HepG2 (cell line): ENCODE data around the gene SDK2. TPM values are rescaled to one million over a fixed set of nuclear protein-coding genes. Genes with fewer than 3 reads are reported as not detected.

Source experiments
- ATAC-seq: fragments of 200-7000 bp; cut with Tn5 transposase; 3 replicates; pipeline ENCODE4 v1.9.1; 2020; ENCODE audit warnings: mild to moderate bottlenecking, moderate library complexity
- BruUV-seq: library from RNA; stranded (reverse); fragments of 400-500 nt; replicated peaks from 2 replicates; lab custom pipeline; 2021; lab: Mats Ljungman, UMichigan
- CTCF ChIA-PET: fragments of 300-600 bp; formaldehyde crosslinking; extraction: SDS; loops from one replicate; lab custom pipeline; 2021; ENCODE audit warnings: low total read pairs, inconsistent platforms, low intra/inter-chr PET ratio; lab: Yijun Ruan, JAX
- POLR2A ChIA-PET: fragments of 350-600 bp; sonication (Branson Sonifier 250); formaldehyde crosslinking; loops from one replicate; lab custom pipeline; 2020; ENCODE audit warnings: antibody characterized with exemption, inconsistent platforms; lab: Yijun Ruan, JAX
- DNase-seq: peaks from one replicate; pipeline ENCODE4 v3.0.0-alpha.2; 2015; ENCODE audit warnings: low spot score
- FAIRE-seq: peaks from 3 replicates; lab custom pipeline; 2011; peaks lifted over from hg19 to GRCh38; lab: Jason Lieb, UNC
- H2AFZ ChIP-seq: one replicate; pipeline ENCODE4 v1.6.1; 2011; ENCODE audit warnings: low read length, inconsistent platforms
- H3K27ac ChIP-seq: fragments of 300-600 bp; 3 replicates; pipeline ENCODE4 v1.8.0; 2011; ENCODE audit warnings: mixed run types, mild to moderate bottlenecking, mixed read lengths, low read length, inconsistent platforms; ENCODE audit not compliant: insufficient read depth; ENCODE audit errors: extremely low read length
- H3K27me3 ChIP-seq, 2 experiments: fragments of 200-600 bp in 1 of 2; 2 replicates in 1 of 2; 3 replicates in 1 of 2; pipeline versions ENCODE4 v1.6.0 to v1.8.0; 2011; ENCODE audit warnings: low read length in 2 of 2, mild to moderate bottlenecking in 2 of 2, moderate library complexity in 2 of 2, inconsistent platforms in 1 of 2; ENCODE audit not compliant: insufficient read depth in 2 of 2, control insufficient read depth in 1 of 2
- H3K36me3 ChIP-seq, 2 experiments: fragments of 200-600 bp in 1 of 2; replicated peaks in 1 of 2; 2 replicates in 1 of 2; 3 replicates in 1 of 2; pipeline versions ENCODE4 v1.5.1 to v1.8.0; 2011; ENCODE audit warnings: low read length in 2 of 2, inconsistent platforms in 1 of 2; ENCODE audit not compliant: insufficient read depth in 2 of 2, control insufficient read depth in 1 of 2
- H3K4me1 ChIP-seq: 2 replicates; pipeline ENCODE4 v1.5.1; 2012; ENCODE audit warnings: low read length, inconsistent platforms; ENCODE audit not compliant: insufficient read depth
- H3K4me2 ChIP-seq: 2 replicates; pipeline ENCODE4 v1.6.0; 2011; ENCODE audit warnings: low read depth, low read length, inconsistent platforms
- H3K4me3 ChIP-seq, 3 experiments: fragments of 200-600 bp in 1 of 3; sonication (generic), shearing (Covaris generic) in 1 of 3; replicated peaks in 1 of 3; 2 replicates each; pipeline ENCODE4 v1.5.1; 2011 to 2016; ENCODE audit warnings: low read length in 3 of 3, inconsistent platforms in 2 of 3, low read depth in 2 of 3, mild to moderate bottlenecking in 2 of 3, control low read depth in 1 of 3, mixed read lengths in 1 of 3; ENCODE audit not compliant: insufficient read depth in 1 of 3
- H3K79me2 ChIP-seq: one replicate; pipeline ENCODE4 v1.6.1; 2011; ENCODE audit warnings: low read length, inconsistent platforms; ENCODE audit not compliant: insufficient read depth
- H3K9ac ChIP-seq: 2 replicates; pipeline ENCODE4 v1.6.0; 2011; ENCODE audit warnings: mild to moderate bottlenecking, low read depth, low read length, inconsistent platforms; ENCODE audit not compliant: insufficient read depth
- H3K9me3 ChIP-seq: 2 replicates; pipeline ENCODE4 v1.5.1; 2012; ENCODE audit warnings: mild to moderate bottlenecking, low read length
- H4K20me1 ChIP-seq: 2 replicates; pipeline ENCODE4 v1.6.0; 2011; ENCODE audit warnings: inconsistent platforms, mild to moderate bottlenecking, low read length, moderate library complexity; ENCODE audit not compliant: insufficient read depth
- CAMTA2 ChIP-seq: sonication (generic); formaldehyde crosslinking; IDR thresholded peaks from 2 replicates; pipeline ENCODE4 v1.4.0; 2020; ENCODE audit warnings: mild to moderate bottlenecking, missing genetic modification reagents, borderline replicate concordance
- PTBP1 ChIP-seq: fragments of 200-400 bp; formaldehyde crosslinking; IDR thresholded peaks from 2 replicates; pipeline ENCODE4 v1.6.1; 2018; ENCODE audit warnings: low read length, low read depth; ENCODE audit not compliant: poor library complexity, severe bottlenecking
- RFXANK ChIP-seq: IDR thresholded peaks from 2 replicates; pipeline ENCODE4 v1.6.1; 2016
- SMARCE1 ChIP-seq: fragments of 450-650 bp; IDR thresholded peaks from 2 replicates; pipeline ENCODE4 v1.6.1; 2017; ENCODE audit warnings: borderline replicate concordance
- ZNF234 ChIP-seq: sonication (generic); formaldehyde crosslinking; conservative IDR thresholded peaks from 2 replicates; pipeline ENCODE4 v1.5.1; 2020; ENCODE audit warnings: mild to moderate bottlenecking, missing genetic modification reagents
- ZNF607 ChIP-seq: sonication (generic); formaldehyde crosslinking; IDR thresholded peaks from 2 replicates; pipeline ENCODE4 v1.5.1; 2020; ENCODE audit warnings: missing genetic modification reagents, mild to moderate bottlenecking, borderline replicate concordance
- WGBS: methylation state at CpG from one replicate; pipeline ENCODE4 v1.1.6; 2017; ENCODE audit warnings: low lambda C conversion rate; 5-methylcytosine and 5-hydroxymethylcytosine counted together
- in situ Hi-C: cut with HindIII; loops from 2 replicates; pipeline ENCODE4 v1.10.0; 2017; ENCODE audit warnings: low pct_unique_long_range_greater_than_20kb; ENCODE audit not compliant: extremely low pct_ligation_motif_present
- intact Hi-C: fragments of 100-400 bp; cut with micrococcal nuclease; formaldehyde crosslinking; loops from one replicate; pipeline ENCODE4 v1.10.0; 2022; ENCODE audit not compliant: unreplicated experiment
- polyA plus RNA-seq, 8 experiments: library from polyadenylated mRNA; depleted of rRNA in 3 of 8; stranded (reverse) in 7 of 8; unstranded in 1 of 8; fragments of >200 nt; fragmentation: Illumina TruSeq in 4 of 8; extraction: Trizol in 4 of 8; gene quantifications; 2 replicates each; pipeline versions ENCODE4 v1.2.1 to v1.2.3, GENCODE V29; 2011 to 2016; ENCODE audit warnings: low read depth in 4 of 8, missing spikeins in 1 of 8, mixed read lengths in 1 of 8; ENCODE audit not compliant: insufficient read depth in 1 of 8
- total RNA-seq, 5 experiments: library from RNA; depleted of rRNA; stranded (reverse); fragments of >200 nt; fragmentation: Illumina TruSeq; extraction: Trizol; gene quantifications; 2 replicates each; pipeline ENCODE4 v1.2.3, GENCODE V29; 2016; ENCODE audit warnings: low read depth in 1 of 5
- TF ChIP-seq, protein P1 (sequence below): sonication (generic); formaldehyde crosslinking; conservative IDR thresholded peaks from 2 replicates; pipeline ENCODE4 v1.4.0; 2020; ENCODE audit warnings: missing genetic modification reagents
- TF ChIP-seq, protein P2 (sequence below), 2 experiments: sonication (generic) in 1 of 2; formaldehyde crosslinking in 1 of 2; IDR thresholded peaks; 2 replicates each; pipeline versions ENCODE4 v1.6.1 to v1.9.0; 2014 to 2022; ENCODE audit warnings: antibody characterized with exemption in 1 of 2, borderline replicate concordance in 1 of 2, inconsistent platforms in 1 of 2, low read depth in 1 of 2, missing genetic modification reagents in 1 of 2
- TF ChIP-seq, protein P3 (sequence below): sonication (generic); formaldehyde crosslinking; IDR thresholded peaks from 2 replicates; pipeline ENCODE4 v1.5.1; 2020; ENCODE audit warnings: missing genetic modification reagents, mild to moderate bottlenecking, borderline replicate concordance

Gene SDK2
- total and polyA plus RNA-seq, 2 of the 13 experiments (the other 11 are each of a cell fraction or from before 2014, with no cell fraction given): not detected

DNA sequence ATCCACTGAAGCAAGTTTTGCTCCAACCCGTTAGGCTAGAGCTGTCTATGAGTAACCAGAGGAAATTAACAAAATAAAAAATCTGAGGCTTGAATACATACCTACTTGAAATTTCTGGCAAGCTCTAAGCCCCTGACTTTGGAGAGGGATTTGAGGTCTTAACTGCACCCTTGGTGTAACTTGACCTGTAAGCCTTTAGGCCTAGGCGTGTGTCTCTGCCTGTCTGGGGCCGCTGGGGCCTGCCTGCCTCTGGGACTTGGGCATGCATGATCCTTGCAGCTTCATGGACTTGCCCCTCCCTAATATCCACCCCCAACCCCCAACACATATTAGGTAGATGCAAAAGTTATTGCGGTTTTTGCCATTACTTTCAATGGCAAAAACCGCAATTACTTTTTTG, 328.8 kb downstream of the SDK2 start:
- H2AFZ ChIP-seq: no peak overlapping the region
- no peak overlapping the region for H3K9ac ChIP-seq
- FAIRE-seq (no peak), ATAC-seq (no peak), DNase-seq (no peak)
- intact Hi-C loops (no loop called here), in situ Hi-C loops (no loop called here)
- H3K27me3 ChIP-seq: peaks cover 8 to 36% of the 10 kb centered on the region in 2 experiments
- H4K20me1 ChIP-seq: no peaks in the 10 kb centered on the region
- no peak overlapping the region for H3K4me2 ChIP-seq
- ChIA-PET POLR2A (no interaction called here), CTCF (no interaction called here)
- no peaks in the 10 kb centered on the region for H3K9me3 ChIP-seq
- TF ChIP-seq, protein P1, sequence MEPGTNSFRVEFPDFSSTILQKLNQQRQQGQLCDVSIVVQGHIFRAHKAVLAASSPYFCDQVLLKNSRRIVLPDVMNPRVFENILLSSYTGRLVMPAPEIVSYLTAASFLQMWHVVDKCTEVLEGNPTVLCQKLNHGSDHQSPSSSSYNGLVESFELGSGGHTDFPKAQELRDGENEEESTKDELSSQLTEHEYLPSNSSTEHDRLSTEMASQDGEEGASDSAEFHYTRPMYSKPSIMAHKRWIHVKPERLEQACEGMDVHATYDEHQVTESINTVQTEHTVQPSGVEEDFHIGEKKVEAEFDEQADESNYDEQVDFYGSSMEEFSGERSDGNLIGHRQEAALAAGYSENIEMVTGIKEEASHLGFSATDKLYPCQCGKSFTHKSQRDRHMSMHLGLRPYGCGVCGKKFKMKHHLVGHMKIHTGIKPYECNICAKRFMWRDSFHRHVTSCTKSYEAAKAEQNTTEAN: no peak
- TF ChIP-seq, protein P2, sequence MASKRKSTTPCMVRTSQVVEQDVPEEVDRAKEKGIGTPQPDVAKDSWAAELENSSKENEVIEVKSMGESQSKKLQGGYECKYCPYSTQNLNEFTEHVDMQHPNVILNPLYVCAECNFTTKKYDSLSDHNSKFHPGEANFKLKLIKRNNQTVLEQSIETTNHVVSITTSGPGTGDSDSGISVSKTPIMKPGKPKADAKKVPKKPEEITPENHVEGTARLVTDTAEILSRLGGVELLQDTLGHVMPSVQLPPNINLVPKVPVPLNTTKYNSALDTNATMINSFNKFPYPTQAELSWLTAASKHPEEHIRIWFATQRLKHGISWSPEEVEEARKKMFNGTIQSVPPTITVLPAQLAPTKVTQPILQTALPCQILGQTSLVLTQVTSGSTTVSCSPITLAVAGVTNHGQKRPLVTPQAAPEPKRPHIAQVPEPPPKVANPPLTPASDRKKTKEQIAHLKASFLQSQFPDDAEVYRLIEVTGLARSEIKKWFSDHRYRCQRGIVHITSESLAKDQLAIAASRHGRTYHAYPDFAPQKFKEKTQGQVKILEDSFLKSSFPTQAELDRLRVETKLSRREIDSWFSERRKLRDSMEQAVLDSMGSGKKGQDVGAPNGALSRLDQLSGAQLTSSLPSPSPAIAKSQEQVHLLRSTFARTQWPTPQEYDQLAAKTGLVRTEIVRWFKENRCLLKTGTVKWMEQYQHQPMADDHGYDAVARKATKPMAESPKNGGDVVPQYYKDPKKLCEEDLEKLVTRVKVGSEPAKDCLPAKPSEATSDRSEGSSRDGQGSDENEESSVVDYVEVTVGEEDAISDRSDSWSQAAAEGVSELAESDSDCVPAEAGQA (IDR thresholded peaks at IDR 0.05; ENCODE audit: low read depth): no peak
- TF ChIP-seq, protein P2 (CRISPR knock-in tag; IDR thresholded peaks at IDR 0.05; ENCODE audit: borderline replicate concordance): no peak
- TF ChIP-seq ZNF234 (CRISPR knock-in tag): no peak
- TF ChIP-seq, protein P3, sequence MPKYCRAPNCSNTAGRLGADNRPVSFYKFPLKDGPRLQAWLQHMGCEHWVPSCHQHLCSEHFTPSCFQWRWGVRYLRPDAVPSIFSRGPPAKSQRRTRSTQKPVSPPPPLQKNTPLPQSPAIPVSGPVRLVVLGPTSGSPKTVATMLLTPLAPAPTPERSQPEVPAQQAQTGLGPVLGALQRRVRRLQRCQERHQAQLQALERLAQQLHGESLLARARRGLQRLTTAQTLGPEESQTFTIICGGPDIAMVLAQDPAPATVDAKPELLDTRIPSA (CRISPR knock-in tag): no peak
- no peak for TF ChIP-seq ZNF607 (CRISPR knock-in tag)
- TF ChIP-seq PTBP1: no peak
- TF ChIP-seq SMARCE1: no peak
- no peak for TF ChIP-seq RFXANK
- TF ChIP-seq CAMTA2 (CRISPR knock-in tag): no peak
- H3K36me3 ChIP-seq: no peaks in the 10 kb centered on the region
- H3K79me2 ChIP-seq: peaks cover 1% of the 10 kb centered on the region
- peaks cover 36% of the 10 kb centered on the region for H3K4me1 ChIP-seq
- WGBS: 31% methylated on average over 5 of the region's 5 CpGs
- H3K27ac ChIP-seq: no peak overlapping the region
- no peak overlapping the region for H3K4me3 ChIP-seq
- no TSS peak for BruUV-seq
